GM12801 (cell line): ENCODE results near the gene CDCA4.

Source experiments
- TF ChIP-seq, protein P1 (sequence below): IDR thresholded peaks from one replicate; pipeline ENCODE4 v1.5.1; 2011; ENCODE audit warnings: control low read depth; ENCODE audit not compliant: insufficient read length; ENCODE audit errors: extremely low read depth

Gene CDCA4

DNA sequence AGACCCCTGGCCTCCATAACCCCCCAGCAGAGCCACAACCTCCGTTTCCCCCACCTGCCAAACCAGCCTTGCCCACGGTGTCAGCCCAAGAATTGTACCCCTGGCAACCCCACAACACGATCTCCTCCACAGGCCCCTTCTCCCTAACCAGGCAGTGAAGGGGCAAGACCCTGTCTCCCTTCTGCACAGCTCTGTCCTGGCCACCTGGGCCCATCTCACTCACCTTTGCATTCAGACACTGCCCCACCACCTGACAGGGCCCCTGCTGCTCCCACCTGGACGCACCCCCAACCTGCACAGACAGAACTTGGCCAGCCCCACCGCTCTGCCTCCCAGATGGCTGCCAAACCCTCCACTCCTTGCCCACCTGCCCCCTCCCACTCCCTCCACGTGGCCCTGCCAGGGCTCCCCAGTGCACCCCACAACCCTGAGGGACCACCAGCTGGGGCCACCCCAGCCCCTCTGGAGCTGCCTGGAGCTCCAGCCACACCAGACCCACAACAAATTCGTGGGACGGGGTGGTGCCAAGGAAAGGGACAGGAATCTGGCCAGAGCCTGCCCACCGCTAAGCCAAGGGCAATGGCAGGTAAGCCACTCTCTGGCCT lies 54.5 kb downstream of the CDCA4 start:
- TF ChIP-seq, protein P1, sequence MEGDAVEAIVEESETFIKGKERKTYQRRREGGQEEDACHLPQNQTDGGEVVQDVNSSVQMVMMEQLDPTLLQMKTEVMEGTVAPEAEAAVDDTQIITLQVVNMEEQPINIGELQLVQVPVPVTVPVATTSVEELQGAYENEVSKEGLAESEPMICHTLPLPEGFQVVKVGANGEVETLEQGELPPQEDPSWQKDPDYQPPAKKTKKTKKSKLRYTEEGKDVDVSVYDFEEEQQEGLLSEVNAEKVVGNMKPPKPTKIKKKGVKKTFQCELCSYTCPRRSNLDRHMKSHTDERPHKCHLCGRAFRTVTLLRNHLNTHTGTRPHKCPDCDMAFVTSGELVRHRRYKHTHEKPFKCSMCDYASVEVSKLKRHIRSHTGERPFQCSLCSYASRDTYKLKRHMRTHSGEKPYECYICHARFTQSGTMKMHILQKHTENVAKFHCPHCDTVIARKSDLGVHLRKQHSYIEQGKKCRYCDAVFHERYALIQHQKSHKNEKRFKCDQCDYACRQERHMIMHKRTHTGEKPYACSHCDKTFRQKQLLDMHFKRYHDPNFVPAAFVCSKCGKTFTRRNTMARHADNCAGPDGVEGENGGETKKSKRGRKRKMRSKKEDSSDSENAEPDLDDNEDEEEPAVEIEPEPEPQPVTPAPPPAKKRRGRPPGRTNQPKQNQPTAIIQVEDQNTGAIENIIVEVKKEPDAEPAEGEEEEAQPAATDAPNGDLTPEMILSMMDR, result no peak

DNA sequence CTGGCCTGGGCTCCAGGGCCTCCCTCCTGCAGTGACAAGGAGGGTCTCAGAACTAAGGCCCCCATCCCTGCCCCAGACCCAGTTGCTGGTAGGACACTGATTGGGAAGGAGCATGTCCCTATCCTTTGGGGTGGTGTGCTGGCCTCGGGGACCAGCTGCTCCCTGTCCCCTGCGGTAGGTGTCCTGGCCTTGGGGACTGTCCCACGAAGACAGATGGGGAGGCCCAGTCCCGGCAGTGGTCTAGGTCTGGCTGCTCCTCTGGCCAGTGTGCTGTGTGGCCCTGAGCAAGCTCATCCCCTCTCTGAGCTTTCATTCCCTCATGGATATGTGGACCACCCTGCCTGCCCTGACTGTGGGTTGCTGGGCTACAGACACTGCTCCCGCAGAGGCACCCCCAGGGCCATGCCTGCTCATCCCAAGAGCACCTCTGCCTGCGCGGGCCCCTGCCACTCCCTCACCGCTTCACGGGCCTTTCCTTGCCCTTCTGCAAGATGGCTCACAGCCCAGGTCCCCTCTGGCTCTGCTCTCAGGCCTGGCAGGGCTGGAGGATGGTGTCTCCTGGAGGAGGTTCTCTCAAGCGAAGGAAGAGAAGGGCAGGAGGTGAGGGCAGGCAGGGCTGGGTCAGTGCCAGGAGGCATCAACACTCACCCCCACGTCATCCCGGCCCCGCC lies 55.2 kb downstream of the CDCA4 start:
- TF ChIP-seq, protein P1, result no peak

DNA sequence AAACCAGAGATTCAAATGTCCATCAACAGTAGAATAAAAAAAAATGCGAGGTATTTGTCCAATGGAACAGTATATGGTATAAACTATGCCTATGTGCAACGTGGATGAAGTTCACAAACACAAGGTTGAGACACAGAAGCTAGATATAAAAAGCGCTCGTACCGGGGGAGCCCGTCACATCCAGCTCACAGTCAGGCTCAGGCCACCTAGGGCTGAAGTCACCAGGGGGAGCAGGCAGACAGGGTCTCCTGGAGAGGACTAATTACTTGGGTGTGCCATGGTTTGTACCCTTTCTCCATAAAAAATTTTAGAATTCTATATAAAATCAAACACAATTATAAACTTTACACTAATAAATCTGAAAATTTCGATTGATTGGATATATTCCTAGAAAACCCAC lies 56.3 kb downstream of the CDCA4 start:
- TF ChIP-seq, protein P1, result no peak
